ENCODE data around the gene SLC24A3.

The SLC24A3 gene

DNA sequence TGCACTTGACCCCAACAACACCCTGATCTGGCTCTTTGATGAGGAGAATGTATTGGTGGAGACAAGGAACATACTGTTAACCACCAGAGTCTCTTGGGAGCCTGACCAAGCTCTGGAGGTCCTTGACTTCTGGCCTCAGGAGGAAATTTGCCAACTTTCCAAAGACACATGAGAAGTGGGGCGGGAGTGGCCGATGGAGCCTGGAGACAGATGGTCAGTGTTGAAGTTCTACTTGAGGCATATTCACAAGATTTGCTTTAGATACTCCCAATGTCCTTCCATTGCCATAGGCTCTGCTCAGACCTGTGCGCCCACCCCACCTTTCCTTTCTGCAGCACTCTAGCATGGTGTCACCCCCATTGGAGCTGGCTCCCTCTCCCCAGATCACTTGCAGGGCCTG, 241.0 kb downstream of the SLC24A3 start:
- TF ChIP-seq, protein P1, sequence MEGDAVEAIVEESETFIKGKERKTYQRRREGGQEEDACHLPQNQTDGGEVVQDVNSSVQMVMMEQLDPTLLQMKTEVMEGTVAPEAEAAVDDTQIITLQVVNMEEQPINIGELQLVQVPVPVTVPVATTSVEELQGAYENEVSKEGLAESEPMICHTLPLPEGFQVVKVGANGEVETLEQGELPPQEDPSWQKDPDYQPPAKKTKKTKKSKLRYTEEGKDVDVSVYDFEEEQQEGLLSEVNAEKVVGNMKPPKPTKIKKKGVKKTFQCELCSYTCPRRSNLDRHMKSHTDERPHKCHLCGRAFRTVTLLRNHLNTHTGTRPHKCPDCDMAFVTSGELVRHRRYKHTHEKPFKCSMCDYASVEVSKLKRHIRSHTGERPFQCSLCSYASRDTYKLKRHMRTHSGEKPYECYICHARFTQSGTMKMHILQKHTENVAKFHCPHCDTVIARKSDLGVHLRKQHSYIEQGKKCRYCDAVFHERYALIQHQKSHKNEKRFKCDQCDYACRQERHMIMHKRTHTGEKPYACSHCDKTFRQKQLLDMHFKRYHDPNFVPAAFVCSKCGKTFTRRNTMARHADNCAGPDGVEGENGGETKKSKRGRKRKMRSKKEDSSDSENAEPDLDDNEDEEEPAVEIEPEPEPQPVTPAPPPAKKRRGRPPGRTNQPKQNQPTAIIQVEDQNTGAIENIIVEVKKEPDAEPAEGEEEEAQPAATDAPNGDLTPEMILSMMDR (IDR thresholded peaks at IDR 0.05; ENCODE audit: borderline replicate concordance, insufficient read depth, low read depth, low read length), result no peak
- H3K4me3 ChIP-seq (ENCODE audit: low read depth, low read length), result no peak overlapping the region

DNA sequence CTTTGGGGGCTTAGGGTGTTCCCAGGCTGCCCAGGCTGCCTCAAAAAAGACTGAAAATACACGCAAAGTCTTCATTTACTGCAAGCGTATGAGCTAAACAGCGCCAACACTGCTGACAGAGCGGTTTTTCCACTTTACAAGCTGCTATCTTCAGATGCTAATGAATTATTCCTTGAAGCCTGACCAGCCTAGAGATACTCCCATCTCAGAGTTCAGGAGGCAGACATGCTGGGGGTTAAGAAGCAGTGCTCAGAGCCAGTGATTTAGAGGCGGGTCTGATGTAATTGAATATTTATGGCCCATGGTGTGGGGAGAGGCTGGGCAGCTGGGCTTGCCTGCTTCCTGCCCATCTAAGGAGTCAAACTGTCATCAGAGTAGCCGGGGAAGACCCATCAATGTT, 241.4 kb downstream of the SLC24A3 start:
- H3K4me3 ChIP-seq (ENCODE audit: low read depth, low read length), result no peak overlapping the region
- TF ChIP-seq, protein P1 (IDR thresholded peaks at IDR 0.05; ENCODE audit: borderline replicate concordance, insufficient read depth, low read depth, low read length), result no peak

DNA sequence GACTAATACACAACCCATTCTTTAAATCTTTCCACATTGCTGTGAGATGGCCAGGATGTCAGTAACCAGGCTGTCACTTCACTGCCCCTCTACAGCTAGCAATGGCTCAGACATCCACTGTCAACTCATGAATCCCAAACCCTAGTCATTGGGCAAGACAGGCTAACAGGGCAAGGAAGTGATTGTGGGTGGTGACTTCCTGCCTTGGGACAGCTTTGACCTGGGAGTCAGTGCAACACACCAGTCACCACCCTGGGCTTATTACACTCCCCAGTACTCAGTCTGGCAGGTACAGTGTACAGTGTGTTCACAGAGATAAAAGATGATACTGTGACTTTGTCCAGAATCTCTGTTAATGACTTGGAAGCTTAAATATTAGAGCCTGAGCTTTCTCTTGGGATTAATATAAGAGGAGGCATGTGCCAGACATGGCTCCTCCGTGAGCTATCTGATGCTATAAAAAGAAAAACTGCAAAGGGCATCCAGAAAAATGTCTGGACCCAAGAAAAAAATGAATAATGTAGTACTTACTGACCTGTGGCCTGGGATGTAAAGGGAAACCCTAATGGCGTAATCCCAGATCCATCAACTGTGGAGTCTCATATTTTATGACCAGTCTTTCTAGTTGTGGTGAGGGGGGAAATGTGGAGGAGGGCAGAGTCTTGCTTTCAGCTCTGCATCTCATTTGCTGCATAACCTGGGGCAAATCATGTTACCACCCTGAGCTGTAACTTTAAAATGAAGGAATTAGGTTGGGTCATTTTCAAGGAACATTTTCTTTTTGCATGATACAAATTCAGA, 244.4 kb downstream of the SLC24A3 start:
- TF ChIP-seq, protein P1 (IDR thresholded peaks at IDR 0.05; ENCODE audit: borderline replicate concordance, insufficient read depth, low read depth, low read length), result no peak
- H3K4me3 ChIP-seq (ENCODE audit: low read depth, low read length), result no peak overlapping the region

DNA sequence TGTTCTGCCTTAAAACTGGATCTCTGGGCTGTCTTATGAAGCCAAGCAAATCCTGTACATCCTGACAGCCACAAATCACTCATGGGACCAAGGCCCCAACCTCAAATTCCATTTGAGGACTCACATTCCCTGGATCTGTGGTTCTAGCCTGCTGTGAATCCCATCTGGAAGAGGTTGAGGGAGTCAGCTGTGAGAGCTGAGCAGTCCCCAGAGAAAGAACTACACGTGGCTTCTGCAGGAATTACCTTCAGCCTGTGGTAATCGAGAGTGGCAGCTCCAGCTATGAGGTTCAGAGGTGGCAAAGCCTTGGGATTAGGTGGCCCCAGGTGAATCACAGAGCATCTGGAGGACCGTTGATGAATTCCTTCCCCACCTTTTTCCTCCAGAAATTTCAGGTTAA, 245.2 kb downstream of the SLC24A3 start:
- H3K4me3 ChIP-seq (ENCODE audit: low read depth, low read length), result no peak overlapping the region
- TF ChIP-seq, protein P1 (IDR thresholded peaks at IDR 0.05; ENCODE audit: borderline replicate concordance, insufficient read depth, low read depth, low read length), result no peak

DNA sequence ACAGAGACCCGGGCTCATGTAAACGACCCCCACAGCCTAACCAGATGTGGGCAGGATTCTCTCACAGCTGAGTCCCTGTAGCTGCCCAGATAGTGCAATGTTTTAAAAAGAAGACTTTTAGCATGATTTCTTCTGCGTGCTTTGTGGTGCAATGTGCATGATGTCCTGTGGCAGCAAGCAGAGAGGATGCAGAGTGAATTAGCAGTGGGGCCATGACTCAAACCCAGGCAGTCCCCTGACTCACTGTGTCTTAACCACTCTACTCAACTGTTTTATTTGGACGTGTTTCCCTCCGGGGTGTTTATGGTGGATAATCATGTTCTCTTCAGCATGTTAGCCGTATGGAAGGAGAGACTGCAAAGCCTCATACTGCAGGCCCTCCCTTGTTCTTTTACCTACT, 247.9 kb downstream of the SLC24A3 start:
- TF ChIP-seq, protein P1 (IDR thresholded peaks at IDR 0.05; ENCODE audit: borderline replicate concordance, insufficient read depth, low read depth, low read length), result no peak
- no peak overlapping the region for H3K4me3 ChIP-seq (ENCODE audit: low read depth, low read length)

DNA sequence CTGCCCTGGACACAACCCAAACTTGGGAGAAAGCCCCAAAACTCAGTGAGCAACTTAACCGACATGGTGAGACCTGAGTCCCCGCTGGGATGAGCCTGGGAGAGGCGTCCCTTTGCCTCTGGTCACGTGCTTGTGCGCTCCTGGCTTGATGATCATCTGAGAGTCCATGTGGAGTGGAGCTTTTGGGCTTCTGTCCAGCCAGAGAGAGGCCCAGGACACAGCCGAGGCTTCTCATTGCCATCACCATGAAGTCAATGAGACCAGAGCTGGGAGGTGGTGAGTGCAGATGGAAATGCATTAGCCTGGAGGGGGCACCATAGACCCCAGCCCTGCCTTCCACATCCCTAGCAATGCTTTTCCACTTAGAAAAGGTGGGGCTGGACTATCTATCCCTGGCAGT, 250.0 kb downstream of the SLC24A3 start:
- no peak overlapping the region for H3K4me3 ChIP-seq (ENCODE audit: low read depth, low read length)
- TF ChIP-seq, protein P1 (IDR thresholded peaks at IDR 0.05; ENCODE audit: borderline replicate concordance, insufficient read depth, low read depth, low read length), result no peak

DNA sequence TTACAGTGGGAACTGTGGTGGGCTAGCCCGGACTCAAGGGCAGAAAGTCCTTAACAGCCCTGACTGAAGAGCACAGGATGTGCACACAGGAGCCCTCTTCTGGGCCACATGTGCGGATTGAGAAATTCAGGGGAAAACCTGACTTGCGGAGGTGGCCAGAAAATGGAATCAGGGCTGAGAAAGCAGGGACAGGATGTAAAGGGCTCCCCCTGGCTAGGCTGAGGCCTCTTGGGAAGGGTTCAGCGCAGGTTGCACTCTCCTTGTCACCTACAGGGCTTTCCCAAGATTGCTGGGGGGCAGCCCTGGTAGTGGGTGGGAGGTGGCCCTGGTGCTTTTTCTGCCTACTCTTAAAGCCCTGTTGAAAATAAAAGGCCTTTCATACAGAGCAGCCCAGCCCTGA, 251.2 kb downstream of the SLC24A3 start:
- H3K4me3 ChIP-seq (ENCODE audit: low read depth, low read length), result no peak overlapping the region
- TF ChIP-seq, protein P1 (IDR thresholded peaks at IDR 0.05; ENCODE audit: borderline replicate concordance, insufficient read depth, low read depth, low read length), result no peak
